Activated T-helper 1 cell treated with anti-CD3 and anti-CD28 coated beads, Interleukin-2, amount 50 U/mL, for 16 hours (primary cell): ENCODE results near the gene STPG4.
"Not testable (repeated sequence)": the region's sequence is repeated elsewhere in the genome, so short reads cannot be mapped to it uniquely, and the experiment has no call there.

ENCODE experiments used
- DNase-seq, 2 donors: peaks; one replicate each; pipeline ENCODE4 v3.0.0-alpha.2; 2020; ENCODE audit warnings: low read depth in 1 of 2, low spot score in 1 of 2

STPG4 gene

GRCh38 chr2:47128705-47129104 lies 26.4 kb downstream of the STPG4 start:
- DNase-seq = no peak

- no peak for DNase-seq
Observed at GRCh38 chr2:47127862-47128543, 27.1 kb downstream of the STPG4 start.

GRCh38 chr2:47126783-47127182 lies 28.3 kb downstream of the STPG4 start:
- DNase-seq = no peak

- DNase-seq = not testable (repeated sequence)
Observed at GRCh38 chr2:47124740-47125139, 30.4 kb downstream of the STPG4 start.

GRCh38 chr2:47120424-47120823 lies 34.7 kb downstream of the STPG4 start:
- DNase-seq = not testable (repeated sequence)

- DNase-seq = no peak
Observed at GRCh38 chr2:47119001-47119400, 36.1 kb downstream of the STPG4 start.

GRCh38 chr2:47118581-47118980 lies 36.5 kb downstream of the STPG4 start:
- DNase-seq = no peak

- DNase-seq = no peak
Observed at GRCh38 chr2:47112665-47113435, 42.3 kb downstream of the STPG4 start.

GRCh38 chr2:47109680-47110079 lies 45.4 kb downstream of the STPG4 start:
- no peak for DNase-seq

GRCh38 chr2:47109007-47109375 lies 46.1 kb downstream of the STPG4 start:
- DNase-seq = no peak

GRCh38 chr2:47108267-47109006 lies 46.7 kb downstream of the STPG4 start:
- DNase-seq = not testable (repeated sequence)

GRCh38 chr2:47107201-47107600 lies 47.9 kb downstream of the STPG4 start:
- DNase-seq = not testable (repeated sequence)

GRCh38 chr2:47106231-47106630 lies 48.9 kb downstream of the STPG4 start:
- DNase-seq = not testable (repeated sequence)

GRCh38 chr2:47099712-47100111 lies 55.4 kb downstream of the STPG4 start:
- DNase-seq = not testable (repeated sequence)

- DNase-seq = no peak
Observed at GRCh38 chr2:47098953-47099352, 56.2 kb downstream of the STPG4 start.

GRCh38 chr2:47097563-47097962 lies 57.5 kb downstream of the STPG4 start:
- DNase-seq = no peak

- DNase-seq = no peak
Observed at GRCh38 chr2:47096451-47096850, 58.7 kb downstream of the STPG4 start.

GRCh38 chr2:47095349-47096020 lies 59.6 kb downstream of the STPG4 start:
- no peak for DNase-seq

- DNase-seq = no peak
Observed at GRCh38 chr2:47094511-47095142, 60.5 kb downstream of the STPG4 start.

- DNase-seq = no peak
Observed at GRCh38 chr2:47093626-47094025, 61.5 kb downstream of the STPG4 start.

- no peak for DNase-seq
Observed at GRCh38 chr2:47092465-47092864, 62.6 kb downstream of the STPG4 start.
